Measurements from ENCODE around the gene CFAP97D1. TPM values are rescaled to one million over a fixed set of nuclear protein-coding genes. Genes with fewer than 3 reads are reported as not detected.

The CFAP97D1 gene
- total RNA-seq, 1 donor from 2014 or later: 0.16 TPM

DNA sequence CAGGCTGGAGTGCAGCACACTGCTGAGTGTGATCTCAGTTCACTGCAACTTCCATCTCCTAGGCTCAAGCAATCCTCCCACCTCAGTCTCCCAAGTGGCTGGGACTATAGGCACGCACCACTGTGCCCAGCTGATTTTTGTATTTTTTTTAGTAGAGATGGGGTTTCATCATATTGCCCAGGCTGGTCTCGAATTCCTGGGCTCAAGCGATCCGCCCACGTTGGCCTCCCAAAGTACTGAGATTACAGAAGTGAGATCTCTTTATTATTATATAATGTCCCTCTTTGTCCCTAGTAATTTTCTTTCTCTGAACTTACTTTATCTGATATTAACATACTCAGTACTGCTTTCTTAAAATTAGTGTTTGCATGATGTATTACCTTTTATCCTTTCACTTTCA is 8.3 kb downstream of the CFAP97D1 start:
- H3K9me3 ChIP-seq (ENCODE audit: insufficient read depth, low read depth, low read length): no peaks in the 10 kb centered on the region
- no peak overlapping the region for H3K4me3 Mint-ChIP-seq (ENCODE audit: unreplicated experiment)
- H3K4me2 ChIP-seq (ENCODE audit: low read length): no peak overlapping the region
- TF ChIP-seq EZH2 (IDR thresholded peaks at IDR 0.05; ENCODE audit: insufficient read depth, low read length): no peak
- TF ChIP-seq, protein P1, sequence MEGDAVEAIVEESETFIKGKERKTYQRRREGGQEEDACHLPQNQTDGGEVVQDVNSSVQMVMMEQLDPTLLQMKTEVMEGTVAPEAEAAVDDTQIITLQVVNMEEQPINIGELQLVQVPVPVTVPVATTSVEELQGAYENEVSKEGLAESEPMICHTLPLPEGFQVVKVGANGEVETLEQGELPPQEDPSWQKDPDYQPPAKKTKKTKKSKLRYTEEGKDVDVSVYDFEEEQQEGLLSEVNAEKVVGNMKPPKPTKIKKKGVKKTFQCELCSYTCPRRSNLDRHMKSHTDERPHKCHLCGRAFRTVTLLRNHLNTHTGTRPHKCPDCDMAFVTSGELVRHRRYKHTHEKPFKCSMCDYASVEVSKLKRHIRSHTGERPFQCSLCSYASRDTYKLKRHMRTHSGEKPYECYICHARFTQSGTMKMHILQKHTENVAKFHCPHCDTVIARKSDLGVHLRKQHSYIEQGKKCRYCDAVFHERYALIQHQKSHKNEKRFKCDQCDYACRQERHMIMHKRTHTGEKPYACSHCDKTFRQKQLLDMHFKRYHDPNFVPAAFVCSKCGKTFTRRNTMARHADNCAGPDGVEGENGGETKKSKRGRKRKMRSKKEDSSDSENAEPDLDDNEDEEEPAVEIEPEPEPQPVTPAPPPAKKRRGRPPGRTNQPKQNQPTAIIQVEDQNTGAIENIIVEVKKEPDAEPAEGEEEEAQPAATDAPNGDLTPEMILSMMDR (IDR thresholded peaks at IDR 0.05; ENCODE audit: insufficient read depth, low read depth, low read length): no peak
- H3K36me3 Mint-ChIP-seq (ENCODE audit: low read depth, unreplicated experiment): no peaks in the 10 kb centered on the region
- no peak overlapping the region for H3K27ac Mint-ChIP-seq (ENCODE audit: unreplicated experiment)
- no peaks in the 10 kb centered on the region for H4K20me1 ChIP-seq (ENCODE audit: insufficient read depth, low read length)
- H3K4me3 ChIP-seq (ENCODE audit: insufficient read depth, low read depth, low read length): no peak overlapping the region
- DNase-seq (ENCODE audit: low read depth) (no peak), FAIRE-seq (no peak)
- peaks cover 16% of the 10 kb centered on the region for H3K4me1 Mint-ChIP-seq (ENCODE audit: low read depth, unreplicated experiment)
- no peak overlapping the region for H2AFZ ChIP-seq (ENCODE audit: low read depth, low read length)
- H3K79me2 ChIP-seq (ENCODE audit: insufficient read depth, low read length): no peaks in the 10 kb centered on the region
- H3K27ac ChIP-seq (ENCODE audit: low read depth, low read length): no peak overlapping the region
- no peaks in the 10 kb centered on the region for H3K36me3 ChIP-seq (ENCODE audit: insufficient read depth, low read length)
- H3K9ac ChIP-seq (ENCODE audit: low read length): no peak overlapping the region
- H3K4me1 ChIP-seq (ENCODE audit: insufficient read depth, low read length): peaks cover 15% of the 10 kb centered on the region
- peaks cover 14% of the 10 kb centered on the region for H3K9me3 Mint-ChIP-seq (ENCODE audit: unreplicated experiment)
- no peaks in the 10 kb centered on the region for H3K27me3 Mint-ChIP-seq (ENCODE audit: low read depth, unreplicated experiment)
- peaks cover 3% of the 10 kb centered on the region for H3K27me3 ChIP-seq (ENCODE audit: insufficient read depth, low read length)

DNA sequence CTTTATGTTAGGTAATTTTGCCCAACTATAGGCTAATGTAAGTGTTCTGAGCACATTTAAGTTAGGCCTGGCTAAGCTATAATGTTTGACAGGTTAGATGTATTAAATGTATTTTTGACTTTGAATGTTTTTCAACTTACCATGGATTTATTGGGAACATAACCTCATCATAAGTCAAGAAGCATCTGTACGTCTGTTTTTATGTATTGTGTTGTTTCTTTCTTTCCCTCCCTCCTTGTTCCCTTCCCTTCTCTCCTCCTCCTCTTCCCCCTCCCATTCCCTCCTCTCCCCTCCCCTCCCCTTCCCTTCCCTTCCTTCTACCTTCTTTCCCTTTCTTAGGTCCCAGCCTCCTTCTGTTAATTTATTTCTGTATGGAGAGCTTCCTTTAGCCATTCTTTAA is 9.2 kb downstream of the CFAP97D1 start:
- Mint-ChIP-seq H3K9me3 (ENCODE audit: unreplicated experiment) (peaks cover 16% of the 10 kb centered on the region), H3K27ac (ENCODE audit: unreplicated experiment) (no peak overlapping the region), H3K27me3 (ENCODE audit: low read depth, unreplicated experiment) (peaks cover 3% of the 10 kb centered on the region), H3K36me3 (ENCODE audit: low read depth, unreplicated experiment) (no peaks in the 10 kb centered on the region), H3K4me3 (ENCODE audit: unreplicated experiment) (no peak overlapping the region), H3K4me1 (ENCODE audit: low read depth, unreplicated experiment) (peaks cover 7% of the 10 kb centered on the region)
- H4K20me1 ChIP-seq (ENCODE audit: insufficient read depth, low read length): no peaks in the 10 kb centered on the region
- H3K4me1 ChIP-seq (ENCODE audit: insufficient read depth, low read length): peaks cover 6% of the 10 kb centered on the region
- H3K4me3 ChIP-seq (ENCODE audit: insufficient read depth, low read depth, low read length): no peak overlapping the region
- TF ChIP-seq EZH2 (IDR thresholded peaks at IDR 0.05; ENCODE audit: insufficient read depth, low read length): no peak
- TF ChIP-seq, protein P1 (IDR thresholded peaks at IDR 0.05; ENCODE audit: insufficient read depth, low read depth, low read length): no peak
- no peaks in the 10 kb centered on the region for H3K79me2 ChIP-seq (ENCODE audit: insufficient read depth, low read length)
- H3K27me3 ChIP-seq (ENCODE audit: insufficient read depth, low read length): peaks cover 3% of the 10 kb centered on the region
- no peak for DNase-seq (ENCODE audit: low read depth)
- no peak for FAIRE-seq
- H3K27ac ChIP-seq (ENCODE audit: low read depth, low read length): no peak overlapping the region
- H3K4me2 ChIP-seq (ENCODE audit: low read length): no peak overlapping the region
- no peak overlapping the region for H2AFZ ChIP-seq (ENCODE audit: low read depth, low read length)
- H3K36me3 ChIP-seq (ENCODE audit: insufficient read depth, low read length): no peaks in the 10 kb centered on the region
- no peak overlapping the region for H3K9ac ChIP-seq (ENCODE audit: low read length)
- no peaks in the 10 kb centered on the region for H3K9me3 ChIP-seq (ENCODE audit: insufficient read depth, low read depth, low read length)

DNA sequence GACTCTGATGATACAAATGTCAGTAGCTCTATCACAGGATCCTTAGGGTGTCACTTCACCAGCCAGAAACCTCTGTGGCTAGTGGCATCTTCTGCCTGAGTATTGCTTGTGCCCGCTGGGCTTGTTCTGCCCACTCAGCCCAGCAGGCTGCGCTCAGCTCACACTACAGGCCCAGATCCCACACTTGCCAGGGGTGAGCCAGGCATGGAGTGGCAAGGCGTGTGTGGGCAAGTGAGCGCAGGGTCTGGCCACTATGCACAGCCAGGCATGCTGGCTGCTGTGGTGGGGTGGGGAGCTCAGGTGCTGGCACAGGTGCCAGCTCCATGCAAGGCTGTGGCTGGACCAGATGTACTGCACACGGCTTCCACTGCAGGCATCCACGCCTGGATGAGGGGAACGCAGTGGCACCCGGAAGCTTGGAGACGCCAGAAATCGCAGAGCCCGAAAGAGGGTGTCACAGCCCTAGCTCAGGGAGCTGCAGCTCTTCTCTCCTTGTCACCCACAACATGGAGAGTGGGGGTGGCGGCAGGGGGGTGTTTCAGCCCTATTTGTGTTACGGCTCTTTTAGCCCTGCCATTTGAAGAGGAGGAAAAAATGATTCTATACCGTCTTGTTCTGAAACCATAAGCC is 10.2 kb downstream of the CFAP97D1 start:
- Histone ChIP-seq H4K20me1 (ENCODE audit: insufficient read depth, low read length) (no peaks in the 10 kb centered on the region), H3K4me2 (ENCODE audit: low read length) (no peak overlapping the region), H3K4me3 (ENCODE audit: insufficient read depth, low read depth, low read length) (no peak overlapping the region), H3K36me3 (ENCODE audit: insufficient read depth, low read length) (no peaks in the 10 kb centered on the region), H3K27me3 (ENCODE audit: insufficient read depth, low read length) (peaks cover 3% of the 10 kb centered on the region), H3K9me3 (ENCODE audit: insufficient read depth, low read depth, low read length) (no peaks in the 10 kb centered on the region), H3K27ac (ENCODE audit: low read depth, low read length) (no peak overlapping the region), H3K79me2 (ENCODE audit: insufficient read depth, low read length) (no peaks in the 10 kb centered on the region), H2AFZ (ENCODE audit: low read depth, low read length) (no peak overlapping the region), H3K9ac (ENCODE audit: low read length) (no peak overlapping the region), H3K4me1 (ENCODE audit: insufficient read depth, low read length) (no peaks in the 10 kb centered on the region)
- Mint-ChIP-seq H3K4me3 (ENCODE audit: unreplicated experiment) (no peak overlapping the region), H3K4me1 (ENCODE audit: low read depth, unreplicated experiment) (no peaks in the 10 kb centered on the region), H3K36me3 (ENCODE audit: low read depth, unreplicated experiment) (no peaks in the 10 kb centered on the region), H3K9me3 (ENCODE audit: unreplicated experiment) (peaks cover 21% of the 10 kb centered on the region), H3K27me3 (ENCODE audit: low read depth, unreplicated experiment) (peaks cover 9% of the 10 kb centered on the region), H3K27ac (ENCODE audit: unreplicated experiment) (no peak overlapping the region)
- DNase-seq (ENCODE audit: low read depth): no peak
- no peak for FAIRE-seq
- TF ChIP-seq, protein P1 (IDR thresholded peaks at IDR 0.05; ENCODE audit: insufficient read depth, low read depth, low read length): no peak

Measured in astrocyte (in vitro differentiated cells and primary cell).